ENCODE measurements around the gene SESN1. TPM values are rescaled to one million over a fixed set of nuclear protein-coding genes. Genes with fewer than 3 reads are reported as not detected.

Gene SESN1
- total RNA-seq, 4 donors from 2014 or later: 22.8 to 87.5 (median 43.4) TPM

DNA sequence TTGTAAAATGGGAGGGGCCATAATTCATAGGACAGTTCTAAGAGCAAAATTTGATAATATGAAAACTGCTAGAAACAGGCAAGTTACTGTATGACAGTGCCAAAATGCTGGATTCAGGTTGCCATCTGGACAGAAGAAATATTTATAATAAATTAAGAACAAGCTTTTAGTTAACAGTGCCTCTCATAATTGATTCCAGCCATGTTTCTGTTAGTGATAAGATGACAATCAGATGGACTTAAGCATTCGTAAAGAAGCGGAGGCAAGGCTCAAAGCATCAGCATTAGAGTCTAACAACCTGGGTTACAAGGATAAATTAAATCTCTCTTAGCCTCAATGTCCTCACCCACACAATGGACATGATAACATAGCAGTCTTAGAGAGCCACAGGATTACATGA is 61.0 kb downstream of the SESN1 start:
- H3K27ac ChIP-seq: no peak overlapping the region

DNA sequence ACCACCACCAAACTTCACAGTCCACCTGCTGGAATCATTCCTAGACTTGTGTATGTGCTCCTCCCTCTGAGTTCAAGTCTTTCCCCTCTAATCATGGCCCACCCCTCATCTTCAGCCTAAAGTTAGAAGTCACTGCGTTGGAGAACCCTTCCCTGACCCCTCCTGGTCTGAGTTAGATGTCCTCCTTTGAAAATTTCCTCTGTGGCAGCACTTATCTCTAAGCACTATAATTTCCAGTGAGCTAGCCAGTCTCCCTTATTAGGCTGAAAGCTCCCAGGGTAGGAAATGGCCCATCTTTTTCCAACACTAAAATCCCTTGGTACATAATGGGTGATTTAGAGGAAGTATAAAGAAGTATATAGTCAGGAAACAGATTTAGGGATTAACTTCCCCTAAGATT is 63.2 kb downstream of the SESN1 start:
- no peak overlapping the region for H3K4me3 ChIP-seq
- H3K9me3 ChIP-seq: no peaks in the 10 kb centered on the region
- no peak for DNase-seq
- TF ChIP-seq POLR2A (IDR thresholded peaks at IDR 0.05) (no peak), CTCF (IDR thresholded peaks at IDR 0.05) (no peak)
- H3K4me1 ChIP-seq: no peaks in the 10 kb centered on the region
- no peak overlapping the region for H3K27ac ChIP-seq
- no peaks in the 10 kb centered on the region for H3K36me3 ChIP-seq
- no peaks in the 10 kb centered on the region for H3K27me3 ChIP-seq

More for the DNA sequence above, 61.0 kb downstream of the SESN1 start:
- no peaks in the 10 kb centered on the region for H3K36me3 ChIP-seq
- peaks cover 0 to 6% (median 0%) of the 10 kb centered on the region in 4 donors for H3K4me1 ChIP-seq
- TF ChIP-seq POLR2A (IDR thresholded peaks at IDR 0.05) (no peak), CTCF (IDR thresholded peaks at IDR 0.05) (no peak)
- DNase-seq: no peak
- H3K27me3 ChIP-seq: no peaks in the 10 kb centered on the region
- no peaks in the 10 kb centered on the region for H3K9me3 ChIP-seq
- H3K4me3 ChIP-seq: no peak overlapping the region

DNA sequence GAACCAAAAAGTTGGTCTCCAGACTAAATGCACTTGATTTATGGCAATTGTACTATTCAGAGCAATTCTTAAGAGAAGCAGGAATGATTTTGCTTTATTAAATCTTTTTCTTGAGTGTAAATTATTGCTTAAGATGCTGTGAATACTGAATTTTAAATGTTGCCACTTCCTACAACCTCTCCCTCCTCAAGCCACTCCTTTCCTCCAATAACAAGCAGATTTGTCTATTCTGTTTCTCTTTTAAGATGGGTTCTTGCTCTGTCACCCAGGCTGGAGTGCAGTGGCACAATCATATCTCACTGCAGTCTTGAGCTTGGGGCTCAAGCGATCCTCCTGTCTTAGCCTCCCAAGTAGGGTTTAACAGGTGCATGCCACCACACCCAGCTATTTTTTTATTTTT is 65.3 kb downstream of the SESN1 start:
- no peak for DNase-seq
- no peak for TF ChIP-seq CTCF (IDR thresholded peaks at IDR 0.05)
- TF ChIP-seq POLR2A (IDR thresholded peaks at IDR 0.05): no peak
- Histone ChIP-seq H3K27ac (no peak overlapping the region), H3K27me3 (no peaks in the 10 kb centered on the region), H3K4me1 (no peaks in the 10 kb centered on the region), H3K4me3 (no peak overlapping the region), H3K36me3 (no peaks in the 10 kb centered on the region), H3K9me3 (no peaks in the 10 kb centered on the region)

DNA sequence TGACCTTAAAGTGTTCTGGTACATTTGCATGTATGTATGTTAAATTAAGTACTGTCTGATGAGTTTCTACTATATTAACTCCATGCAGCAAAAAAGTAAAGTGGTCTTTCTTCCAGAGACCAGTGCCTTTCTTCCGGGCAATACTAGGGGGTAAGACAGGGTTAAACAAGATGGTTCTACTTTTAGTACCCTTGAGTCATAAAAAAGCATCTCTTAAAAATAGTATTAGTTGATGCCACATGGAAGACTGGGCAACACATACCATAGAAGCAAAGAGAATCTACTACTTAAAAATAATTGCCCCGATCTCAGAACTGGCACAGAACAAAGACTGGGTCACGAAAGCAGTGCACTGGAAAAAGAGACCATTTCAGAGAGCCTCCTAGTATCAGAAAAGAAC is 66.2 kb downstream of the SESN1 start:
- Histone ChIP-seq H3K36me3 (no peaks in the 10 kb centered on the region), H3K4me1 (no peaks in the 10 kb centered on the region), H3K27me3 (no peaks in the 10 kb centered on the region), H3K27ac (no peak overlapping the region), H3K4me3 (no peak overlapping the region), H3K9me3 (no peaks in the 10 kb centered on the region)
- TF ChIP-seq POLR2A (IDR thresholded peaks at IDR 0.05) (no peak), CTCF (IDR thresholded peaks at IDR 0.05) (no peak)
- no peak for DNase-seq

DNA sequence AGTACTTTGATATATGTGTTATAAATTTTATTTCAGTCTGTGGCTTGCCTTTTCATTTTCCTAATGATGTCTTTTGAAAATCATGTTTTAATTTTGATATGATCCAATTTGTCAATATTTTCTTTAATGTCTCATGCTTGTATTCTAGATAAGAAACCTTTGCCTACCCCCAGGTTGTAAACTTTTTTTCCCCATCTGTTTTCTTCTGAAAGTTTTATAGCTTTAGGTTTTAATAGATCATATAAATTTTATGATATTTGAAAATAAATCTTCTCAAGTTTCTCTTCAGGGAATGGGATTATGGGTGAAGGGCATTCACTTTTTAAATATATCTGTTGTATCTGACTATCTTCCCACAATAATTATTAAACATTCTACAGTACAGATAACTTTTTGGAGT is 66.7 kb downstream of the SESN1 start:
- Histone ChIP-seq H3K36me3 (no peaks in the 10 kb centered on the region), H3K4me1 (peaks cover 0 to 2% (median 0%) of the 10 kb centered on the region in 4 donors), H3K4me3 (no peak overlapping the region), H3K27me3 (no peaks in the 10 kb centered on the region), H3K27ac (no peak overlapping the region), H3K9me3 (no peaks in the 10 kb centered on the region)
- no peak for DNase-seq
- TF ChIP-seq POLR2A (IDR thresholded peaks at IDR 0.05) (no peak), CTCF (IDR thresholded peaks at IDR 0.05) (no peak)

- Histone ChIP-seq H3K36me3 (no peaks in the 10 kb centered on the region), H3K9me3 (no peaks in the 10 kb centered on the region), H3K27ac (no peak overlapping the region), H3K4me1 (peaks cover 0 to 6% (median 0%) of the 10 kb centered on the region in 4 donors), H3K4me3 (no peak overlapping the region), H3K27me3 (no peaks in the 10 kb centered on the region)
- TF ChIP-seq CTCF (IDR thresholded peaks at IDR 0.05): no peak
- TF ChIP-seq POLR2A (IDR thresholded peaks at IDR 0.05): no peak
- DNase-seq: no peak
These were observed 69.0 kb downstream of the SESN1 start for GRCh38 chr6:109025639-109026038.

All from Peyer's patch (tissue), 4 donors.